Measurements from ENCODE around the gene TAX1BP3.
A peak's percentile ranks its signal among the peaks of the same experiment; 100 is the strongest.

TAX1BP3 gene

DNA sequence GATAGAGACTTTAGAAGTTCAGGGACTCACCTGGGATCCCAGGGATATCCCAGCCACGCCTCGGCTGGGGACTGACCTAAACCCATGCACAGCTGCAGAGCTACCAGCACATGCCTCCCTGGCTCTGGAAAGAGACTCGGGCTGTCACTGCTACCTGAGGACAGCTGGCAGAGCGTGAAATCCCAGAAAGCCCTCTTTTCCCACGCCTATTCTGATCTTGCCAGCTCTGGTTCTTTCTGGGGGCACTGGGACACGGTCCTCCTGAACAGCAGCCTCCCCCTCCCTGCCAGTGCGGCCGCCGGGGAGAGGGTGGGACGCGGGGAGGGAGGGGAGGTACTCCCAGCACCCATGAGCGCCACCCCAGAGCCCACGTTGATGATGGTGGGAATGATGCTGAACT is 16.8 kb upstream of the TAX1BP3 start:
- Histone ChIP-seq H3K9ac (ENCODE audit: low read length) (no peak overlapping the region), H3K79me2 (ENCODE audit: low read length) (no peaks in the 10 kb centered on the region; the same call in 1 of the 2 replicates), H3K27ac (ENCODE audit: low read length) (no peak overlapping the region), H3K4me2 (ENCODE audit: low read length) (no peak overlapping the region), H3K36me3 (replicated peaks; ENCODE audit: low read depth, low read length) (peaks cover 13% of the 10 kb centered on the region), H3K9me3 (ENCODE audit: insufficient read depth, low read length) (no peaks in the 10 kb centered on the region), H3K4me1 (ENCODE audit: low read length) (peaks cover 19% of the 10 kb centered on the region), H2AFZ (ENCODE audit: low read depth, low read length) (no peak overlapping the region), H3K27me3 (ENCODE audit: low read depth, low read length) (no peaks in the 10 kb centered on the region), H3K4me3 (ENCODE audit: low read length) (no peak overlapping the region), H4K20me1 (ENCODE audit: insufficient read depth, low read length) (peaks cover 20% of the 10 kb centered on the region)
- TF ChIP-seq EZH2phosphoT487 (IDR thresholded peaks at IDR 0.05; ENCODE audit: low read depth): no peak
- TF ChIP-seq, protein P1, sequence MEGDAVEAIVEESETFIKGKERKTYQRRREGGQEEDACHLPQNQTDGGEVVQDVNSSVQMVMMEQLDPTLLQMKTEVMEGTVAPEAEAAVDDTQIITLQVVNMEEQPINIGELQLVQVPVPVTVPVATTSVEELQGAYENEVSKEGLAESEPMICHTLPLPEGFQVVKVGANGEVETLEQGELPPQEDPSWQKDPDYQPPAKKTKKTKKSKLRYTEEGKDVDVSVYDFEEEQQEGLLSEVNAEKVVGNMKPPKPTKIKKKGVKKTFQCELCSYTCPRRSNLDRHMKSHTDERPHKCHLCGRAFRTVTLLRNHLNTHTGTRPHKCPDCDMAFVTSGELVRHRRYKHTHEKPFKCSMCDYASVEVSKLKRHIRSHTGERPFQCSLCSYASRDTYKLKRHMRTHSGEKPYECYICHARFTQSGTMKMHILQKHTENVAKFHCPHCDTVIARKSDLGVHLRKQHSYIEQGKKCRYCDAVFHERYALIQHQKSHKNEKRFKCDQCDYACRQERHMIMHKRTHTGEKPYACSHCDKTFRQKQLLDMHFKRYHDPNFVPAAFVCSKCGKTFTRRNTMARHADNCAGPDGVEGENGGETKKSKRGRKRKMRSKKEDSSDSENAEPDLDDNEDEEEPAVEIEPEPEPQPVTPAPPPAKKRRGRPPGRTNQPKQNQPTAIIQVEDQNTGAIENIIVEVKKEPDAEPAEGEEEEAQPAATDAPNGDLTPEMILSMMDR (IDR thresholded peaks at IDR 0.05; ENCODE audit: low read depth, low read length): no peak

DNA sequence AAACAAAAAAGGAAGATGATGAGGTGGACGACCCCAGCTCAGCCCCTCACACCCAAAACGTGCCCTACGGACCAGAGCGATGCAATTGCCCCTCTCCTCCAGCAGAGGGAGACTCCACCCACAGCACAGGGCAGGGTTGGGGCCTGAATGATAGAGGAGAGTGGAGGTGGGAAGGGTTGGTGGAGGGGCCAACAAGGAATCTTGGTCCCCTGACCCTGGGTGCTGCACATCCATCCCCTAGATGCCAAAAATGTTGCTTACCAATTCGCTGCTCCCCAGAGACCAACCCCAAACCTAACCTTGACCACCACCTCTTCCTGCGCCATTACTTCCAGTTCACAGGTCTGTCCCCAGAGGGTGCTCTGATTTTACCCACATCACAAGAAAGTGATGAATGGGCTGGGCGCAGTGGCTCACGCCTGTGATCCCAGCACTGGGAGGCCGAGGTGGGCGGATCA is 14.7 kb upstream of the TAX1BP3 start:
- H3K27me3 ChIP-seq (ENCODE audit: low read depth, low read length): no peaks in the 10 kb centered on the region
- H3K9me3 ChIP-seq (ENCODE audit: insufficient read depth, low read length): no peaks in the 10 kb centered on the region
- TF ChIP-seq, protein P1 (IDR thresholded peaks at IDR 0.05; ENCODE audit: low read depth, low read length): peak; percentile 73
- TF ChIP-seq EZH2phosphoT487 (IDR thresholded peaks at IDR 0.05; ENCODE audit: low read depth): no peak
- H3K4me1 ChIP-seq (ENCODE audit: low read length): peaks cover 5% of the 10 kb centered on the region
- peaks cover 5% of the 10 kb centered on the region for H3K36me3 ChIP-seq (replicated peaks; ENCODE audit: low read depth, low read length)
- H3K27ac ChIP-seq (ENCODE audit: low read length): no peak overlapping the region
- H3K4me2 ChIP-seq (ENCODE audit: low read length): no peak overlapping the region
- H2AFZ ChIP-seq (ENCODE audit: low read depth, low read length): no peak overlapping the region
- no peak overlapping the region for H3K4me3 ChIP-seq (ENCODE audit: low read length)
- no peaks in the 10 kb centered on the region for H3K79me2 ChIP-seq (ENCODE audit: low read length)
- H3K9ac ChIP-seq (ENCODE audit: low read length): no peak overlapping the region
- H4K20me1 ChIP-seq (ENCODE audit: insufficient read depth, low read length): peaks cover 2% of the 10 kb centered on the region; the same call in 1 of the 2 replicates

DNA sequence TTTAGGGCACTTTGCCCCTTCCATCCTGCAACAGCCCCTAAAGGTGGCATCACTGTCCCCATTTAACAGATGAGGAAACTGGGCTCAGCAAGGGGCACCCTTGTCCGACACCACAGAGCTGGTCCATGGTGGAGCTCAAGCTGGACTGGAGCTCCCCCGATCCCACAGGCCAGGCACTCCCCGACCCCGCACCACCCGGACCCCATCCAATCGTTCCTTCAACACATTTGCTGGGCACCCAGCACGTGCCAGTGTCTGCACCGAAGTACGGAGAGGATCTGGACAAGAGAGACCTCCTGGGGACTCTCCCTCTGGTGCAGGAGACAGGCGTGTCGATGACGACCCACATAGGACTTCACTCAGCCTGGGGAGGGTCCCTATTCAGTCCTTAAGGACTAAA is 13.7 kb upstream of the TAX1BP3 start:
- H3K9me3 ChIP-seq (ENCODE audit: insufficient read depth, low read length): no peaks in the 10 kb centered on the region
- no peak overlapping the region for H3K27ac ChIP-seq (ENCODE audit: low read length)
- H3K4me1 ChIP-seq (ENCODE audit: low read length): peaks cover 3% of the 10 kb centered on the region
- no peaks in the 10 kb centered on the region for H3K79me2 ChIP-seq (ENCODE audit: low read length)
- H3K9ac ChIP-seq (ENCODE audit: low read length): no peak overlapping the region
- H3K27me3 ChIP-seq (ENCODE audit: low read depth, low read length): no peaks in the 10 kb centered on the region
- TF ChIP-seq, protein P1 (IDR thresholded peaks at IDR 0.05; ENCODE audit: low read depth, low read length): no peak
- TF ChIP-seq EZH2phosphoT487 (IDR thresholded peaks at IDR 0.05; ENCODE audit: low read depth): no peak
- H2AFZ ChIP-seq (ENCODE audit: low read depth, low read length): no peak overlapping the region
- H3K4me2 ChIP-seq (ENCODE audit: low read length): no peak overlapping the region
- peaks cover 5% of the 10 kb centered on the region for H3K36me3 ChIP-seq (replicated peaks; ENCODE audit: low read depth, low read length)
- no peaks in the 10 kb centered on the region for H4K20me1 ChIP-seq (ENCODE audit: insufficient read depth, low read length)
- no peak overlapping the region for H3K4me3 ChIP-seq (ENCODE audit: low read length)

DNA sequence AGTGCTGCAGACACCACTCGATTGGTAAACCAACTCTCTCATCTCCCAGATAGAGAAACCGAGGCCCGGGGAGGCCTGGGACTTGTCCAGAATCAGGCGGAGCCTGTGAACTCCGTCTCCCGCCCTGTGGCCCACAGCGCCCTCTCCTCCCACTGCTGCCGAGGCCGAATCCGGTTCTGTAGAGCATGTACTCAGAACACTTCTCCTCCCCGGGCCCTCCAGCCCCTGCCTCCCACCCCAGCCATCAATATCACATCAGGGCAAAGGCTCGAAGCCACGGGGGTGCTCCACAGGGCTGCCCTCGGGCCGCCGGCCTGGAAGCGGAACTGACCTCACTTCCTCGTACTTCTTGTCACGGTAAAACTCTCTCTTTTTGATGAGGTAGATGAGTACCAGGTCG is 13.2 kb upstream of the TAX1BP3 start:
- Histone ChIP-seq H3K9ac (ENCODE audit: low read length) (no peak overlapping the region), H3K4me1 (ENCODE audit: low read length) (peaks cover 3% of the 10 kb centered on the region), H4K20me1 (ENCODE audit: insufficient read depth, low read length) (no peaks in the 10 kb centered on the region), H3K36me3 (replicated peaks; ENCODE audit: low read depth, low read length) (peaks cover 5% of the 10 kb centered on the region), H3K27me3 (ENCODE audit: low read depth, low read length) (no peaks in the 10 kb centered on the region), H3K79me2 (ENCODE audit: low read length) (no peaks in the 10 kb centered on the region), H3K27ac (ENCODE audit: low read length) (no peak overlapping the region), H3K4me2 (ENCODE audit: low read length) (no peak overlapping the region), H3K9me3 (ENCODE audit: insufficient read depth, low read length) (no peaks in the 10 kb centered on the region), H3K4me3 (ENCODE audit: low read length) (no peak overlapping the region), H2AFZ (ENCODE audit: low read depth, low read length) (no peak overlapping the region)
- TF ChIP-seq, protein P1 (IDR thresholded peaks at IDR 0.05; ENCODE audit: low read depth, low read length): no peak
- TF ChIP-seq EZH2phosphoT487 (IDR thresholded peaks at IDR 0.05; ENCODE audit: low read depth): no peak

All from OCI-LY3 (cell line).